NCI-H146 treated with DMSO at 0.1 percent for 48 hours (cell line): Measurements from ENCODE around the gene SH3GL3.

Experiments used
- DNase-seq: peaks from one replicate; lab custom pipeline; 2025; ENCODE audit not compliant: unreplicated experiment; lab: John Stamatoyannopoulos, UW

Gene SH3GL3

DNA sequence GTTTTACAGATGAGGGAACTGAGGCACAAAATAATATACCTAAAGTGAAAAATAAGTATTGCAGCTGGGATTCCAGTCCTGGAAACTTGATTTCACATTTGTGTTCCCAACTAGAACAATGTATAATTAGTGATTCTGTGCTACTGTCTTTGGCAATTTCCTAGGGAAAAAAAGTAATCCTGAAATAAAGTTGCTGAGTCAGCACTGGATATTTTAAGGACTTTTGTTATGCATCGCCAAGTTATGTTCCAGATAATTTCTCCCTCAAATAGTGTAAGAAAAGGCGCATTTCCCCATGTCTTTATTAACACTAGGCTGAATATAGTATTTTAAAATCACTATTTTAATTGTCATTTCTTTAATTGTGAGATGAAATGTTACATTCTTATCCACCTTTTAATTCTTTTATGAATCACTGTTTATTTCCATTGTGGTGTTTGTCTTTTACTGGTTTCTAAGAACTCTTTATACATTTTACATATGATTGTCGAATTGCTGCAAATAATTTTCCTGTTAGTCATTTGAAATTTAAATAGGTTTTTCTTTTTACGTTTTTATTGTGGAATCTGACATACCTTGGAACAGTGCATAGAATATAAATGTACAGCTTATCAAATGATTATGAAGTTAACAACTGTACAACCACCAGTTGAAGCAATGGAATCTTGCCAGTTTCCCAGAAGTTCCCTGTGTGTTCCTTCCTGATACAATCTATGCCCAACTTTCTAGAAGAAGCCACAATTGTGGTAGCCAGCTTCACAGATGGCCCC lies 56.6 kb downstream of the SH3GL3 start:
- no peak for DNase-seq

- DNase-seq: no peak
These were observed 57.2 kb downstream of the SH3GL3 start for GRCh38 chr15:83504365-83504764.

GRCh38 chr15:83510001-83510400 lies 62.9 kb downstream of the SH3GL3 start:
- DNase-seq: no peak

DNA sequence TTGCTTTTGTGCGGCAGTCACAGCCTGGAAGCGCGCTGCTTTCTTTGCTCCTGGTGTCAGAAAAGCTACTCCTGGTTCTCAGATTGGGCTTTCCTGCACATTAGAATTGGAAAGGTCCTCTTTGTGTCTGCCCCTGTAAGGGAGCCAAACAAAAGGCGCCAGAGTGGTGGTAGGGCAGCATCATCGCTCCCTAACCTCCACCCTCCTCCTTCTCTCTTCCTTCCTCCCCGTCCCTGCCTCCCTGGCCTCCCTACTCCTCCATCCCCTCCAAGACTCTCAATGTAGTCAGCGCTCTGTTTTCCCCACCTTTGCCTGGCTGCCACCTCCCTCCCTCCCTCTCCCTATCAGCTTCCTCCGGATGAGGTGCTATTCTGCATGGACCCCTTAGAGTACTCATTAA lies 65.3 kb downstream of the SH3GL3 start:
- no peak for DNase-seq

- no peak for DNase-seq
These were observed 67.4 kb downstream of the SH3GL3 start for GRCh38 chr15:83514584-83514983.

DNA sequence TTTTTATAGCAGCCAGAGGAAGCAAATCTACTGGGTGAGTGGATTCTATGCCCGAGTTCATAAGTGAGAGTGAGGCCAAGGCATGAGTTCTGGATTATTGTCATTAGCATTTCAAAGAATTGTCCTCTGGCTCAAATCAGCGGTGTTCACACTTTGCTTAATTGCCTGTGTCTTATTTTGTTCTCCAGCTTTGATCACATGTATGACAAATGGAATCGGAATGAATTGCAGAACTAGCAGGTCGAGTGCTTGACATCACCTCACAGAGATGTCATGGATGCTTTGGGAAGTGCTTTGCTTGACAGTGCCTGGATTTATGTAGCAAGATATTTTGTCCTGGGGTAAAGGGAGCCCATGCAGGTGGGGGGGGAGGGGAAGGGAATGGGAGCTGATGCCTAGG lies 68.0 kb downstream of the SH3GL3 start:
- no peak for DNase-seq

DNA sequence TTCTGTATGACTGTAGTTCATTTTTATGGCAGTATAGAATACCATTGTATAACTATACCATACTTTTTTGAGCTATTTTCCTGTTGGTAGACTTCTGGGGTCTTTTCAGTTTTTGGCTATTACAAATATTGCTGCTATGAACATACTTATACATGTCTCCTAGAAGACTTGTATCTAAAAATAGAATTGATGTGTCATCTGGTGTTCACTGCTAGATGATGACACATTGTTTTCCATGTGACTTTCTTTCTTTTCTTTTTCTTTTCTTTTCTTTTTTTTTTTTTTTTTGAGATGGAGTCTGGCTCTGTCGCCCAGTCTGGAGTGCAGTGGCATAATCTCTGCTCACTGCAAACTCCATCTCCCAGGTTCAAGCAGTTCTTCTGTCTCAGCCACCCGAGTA lies 69.8 kb downstream of the SH3GL3 start:
- no peak for DNase-seq

GRCh38 chr15:83526319-83526718 lies 79.2 kb downstream of the SH3GL3 start:
- DNase-seq: no peak

DNA sequence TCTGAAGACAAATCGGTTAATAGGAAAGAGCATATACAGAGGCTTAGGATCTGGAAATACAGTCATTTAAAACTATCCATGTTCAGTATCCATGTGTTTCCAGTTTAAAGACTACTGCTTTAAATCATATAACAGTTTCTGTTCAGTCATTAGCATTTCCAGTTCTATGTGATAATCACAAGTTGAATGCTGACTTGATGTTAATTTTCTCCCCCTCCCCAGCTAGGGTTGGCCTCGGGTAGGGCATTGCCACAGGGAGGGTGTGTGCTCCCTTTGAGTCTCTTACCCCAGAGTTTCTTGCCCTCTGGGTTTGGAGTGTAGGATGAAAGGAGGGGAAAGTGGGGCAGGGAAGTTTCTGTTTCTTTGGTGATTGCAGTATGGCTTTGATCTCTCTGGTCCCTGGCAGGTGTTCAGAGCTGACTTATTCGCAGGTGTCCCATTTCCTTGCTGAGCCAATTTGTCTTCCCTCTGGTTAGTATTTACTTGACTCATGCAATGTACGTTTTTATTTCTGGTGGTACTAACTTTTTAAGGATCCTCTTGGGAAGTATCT lies 86.3 kb downstream of the SH3GL3 start:
- DNase-seq: no peak

GRCh38 chr15:83537606-83538005 lies 90.5 kb downstream of the SH3GL3 start:
- DNase-seq: no peak

DNA sequence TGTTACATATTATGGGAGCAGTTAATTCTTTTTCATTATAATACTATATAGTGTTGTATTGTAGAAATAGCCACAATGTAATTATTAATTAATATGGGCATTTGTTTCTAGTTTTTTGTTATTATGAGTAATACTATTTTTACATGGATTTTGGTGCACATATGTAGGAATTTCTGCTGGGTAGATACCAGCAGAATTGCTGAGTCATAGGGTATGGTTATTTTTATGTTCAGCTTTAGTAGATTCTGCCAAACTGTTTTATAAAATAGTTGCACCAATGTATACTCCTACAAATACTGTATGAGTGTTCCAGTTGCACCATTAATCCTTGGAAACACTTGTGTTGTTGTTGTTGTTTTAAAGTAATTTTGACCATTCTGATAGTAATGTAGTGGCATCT lies 91.5 kb downstream of the SH3GL3 start:
- no peak for DNase-seq

- DNase-seq: no peak
These were observed 98.8 kb downstream of the SH3GL3 start for GRCh38 chr15:83545804-83546511.

GRCh38 chr15:83546512-83546888 lies 99.4 kb downstream of the SH3GL3 start:
- DNase-seq: no peak

DNA sequence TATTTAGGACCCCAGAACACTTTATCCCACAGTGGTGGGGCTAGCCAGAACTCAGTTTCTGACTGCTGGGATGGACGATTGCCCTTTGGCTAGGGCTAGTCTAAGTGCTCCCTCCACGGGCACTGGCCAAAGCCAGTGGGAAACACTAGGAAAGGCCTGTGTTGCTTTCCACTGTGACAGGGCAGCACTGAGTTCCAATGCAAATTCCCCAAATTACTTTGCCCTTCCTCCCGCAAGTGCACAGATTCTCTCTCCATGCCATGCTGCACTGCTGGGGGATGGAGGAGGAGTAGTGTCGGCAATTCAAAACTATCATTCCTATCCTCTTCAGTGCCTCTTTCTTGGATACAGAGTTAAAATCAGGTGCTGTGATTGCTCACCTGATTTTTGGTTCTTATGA lies 100.0 kb downstream of the SH3GL3 start:
- no peak for DNase-seq

DNA sequence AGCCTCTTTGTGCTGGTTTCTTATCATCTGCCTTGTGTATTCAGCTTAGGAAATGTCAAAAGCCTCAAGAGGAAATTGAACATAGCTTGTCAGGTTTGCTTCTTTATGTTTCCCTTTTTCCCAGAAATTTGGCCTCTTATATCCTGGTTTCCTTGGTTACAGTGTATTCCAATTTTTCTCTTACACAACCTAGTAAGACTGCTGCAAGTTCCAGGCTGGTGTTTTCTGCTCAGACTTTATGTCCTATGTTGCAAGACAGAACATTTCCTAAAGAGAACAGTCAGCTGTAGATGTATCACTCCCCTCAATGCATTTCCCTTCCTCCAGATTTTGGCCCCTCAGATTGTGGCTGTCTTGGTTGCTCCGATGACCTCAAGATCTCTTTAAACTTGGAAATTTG lies 102.5 kb downstream of the SH3GL3 start:
- no peak for DNase-seq

DNA sequence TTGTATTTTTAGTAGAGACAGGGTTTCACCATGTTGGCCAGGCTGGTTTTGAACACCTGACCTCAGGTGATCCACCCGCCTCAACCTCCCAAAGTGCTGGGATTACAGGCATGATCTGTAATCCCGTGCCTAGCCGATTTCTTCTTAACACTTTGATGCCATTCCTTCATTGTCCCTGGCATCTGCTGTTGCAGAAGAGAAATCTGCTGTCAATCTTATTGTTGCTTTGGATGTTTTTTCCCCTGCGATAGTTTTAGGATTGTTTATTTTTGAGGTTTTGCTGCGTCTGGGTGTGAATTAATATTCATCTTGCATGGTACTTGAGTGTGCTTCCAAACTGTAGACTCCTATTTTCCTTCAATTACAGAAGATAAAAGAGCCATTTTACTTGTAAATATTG lies 107.4 kb downstream of the SH3GL3 start:
- no peak for DNase-seq

- DNase-seq: no peak
These were observed 108.2 kb downstream of the SH3GL3 start for GRCh38 chr15:83555383-83555782.

GRCh38 chr15:83556068-83556467 lies 108.9 kb downstream of the SH3GL3 start:
- DNase-seq: no peak

DNA sequence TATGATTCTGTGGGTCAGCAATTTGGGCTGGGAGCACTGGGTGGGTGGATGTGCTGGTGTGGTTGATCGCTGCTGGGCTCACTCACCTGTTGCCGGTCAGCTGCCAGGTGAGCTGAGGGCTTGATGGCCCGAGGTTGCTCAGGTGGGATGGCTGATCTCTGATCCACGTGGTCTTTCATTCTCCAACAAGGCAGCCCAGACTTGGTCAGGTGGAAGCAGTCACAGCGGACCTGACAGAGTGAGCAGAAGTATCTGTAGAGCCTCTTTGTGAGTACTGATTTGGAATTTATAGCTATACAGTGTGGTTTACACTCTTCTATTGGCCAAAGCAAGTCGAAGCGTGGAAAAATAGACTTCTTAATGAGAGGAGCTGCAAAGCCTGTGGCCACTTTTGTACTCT lies 109.6 kb downstream of the SH3GL3 start:
- DNase-seq: no peak

DNA sequence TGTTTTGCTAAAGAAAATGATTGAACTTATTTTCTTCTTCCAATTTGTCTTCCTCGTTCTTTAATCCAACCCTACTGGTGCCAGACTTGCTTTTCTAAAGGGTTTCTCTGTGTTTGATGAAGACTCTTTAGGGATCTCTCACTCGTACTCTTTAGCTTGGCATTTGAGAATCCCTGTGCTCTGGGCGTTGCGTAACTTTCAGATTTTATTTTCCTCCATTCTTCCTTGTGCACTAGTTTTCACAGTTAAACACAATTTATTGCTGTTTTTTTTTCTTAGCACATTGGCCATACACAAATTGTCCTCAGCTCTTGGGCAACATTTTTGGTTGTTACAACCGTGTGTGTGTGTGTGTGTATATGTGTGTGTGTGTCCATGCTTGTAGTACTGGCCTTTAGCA lies 111.0 kb downstream of the SH3GL3 start:
- no peak for DNase-seq

DNA sequence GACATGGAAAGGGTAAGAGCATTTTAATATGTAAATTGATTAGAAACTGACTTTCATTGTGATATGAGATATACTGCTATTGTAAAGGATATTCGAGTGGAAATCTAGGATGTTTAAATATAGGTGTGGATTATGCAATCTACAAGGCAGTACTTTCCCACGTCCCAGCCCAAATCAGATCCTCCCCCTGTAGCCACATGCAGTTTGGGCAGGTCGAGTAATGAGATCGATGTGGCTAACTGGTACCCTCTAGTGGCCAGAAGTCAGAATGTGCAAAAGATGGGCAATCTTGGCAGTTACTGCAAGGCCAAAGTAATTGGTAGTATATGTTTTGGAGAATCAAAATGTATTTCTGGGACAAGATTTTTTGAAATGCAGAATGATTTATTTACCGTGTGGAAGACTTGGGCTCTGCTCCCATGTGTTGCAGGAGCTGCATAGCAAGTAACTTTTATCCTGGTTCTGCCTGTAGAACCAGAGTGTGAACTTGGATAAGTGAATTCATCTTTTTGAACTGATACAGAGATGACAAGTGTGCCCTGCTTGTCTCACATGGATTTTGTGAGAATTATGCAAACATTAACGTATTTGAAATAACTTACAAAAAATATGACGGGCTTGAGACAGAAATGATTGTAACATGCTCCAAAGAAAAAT lies 112.3 kb downstream of the SH3GL3 start:
- DNase-seq: no peak

GRCh38 chr15:83561661-83562060 lies 114.5 kb downstream of the SH3GL3 start:
- no peak for DNase-seq
